HCT116 (cell line): ENCODE measurements around the gene SMYD3. TPM values are rescaled to one million over a fixed set of nuclear protein-coding genes. Genes with fewer than 3 reads are reported as not detected.

Experiments
- ATAC-seq: fragments of 200-7000 bp; cut with Tn5 transposase; 2 replicates; pipeline ENCODE4 v1.9.1; 2020; ENCODE audit warnings: mild to moderate bottlenecking, moderate library complexity
- BruUV-seq: library from RNA; stranded (reverse); fragments of 400-500 nt; replicated peaks from 2 replicates; lab custom pipeline; 2021; lab: Mats Ljungman, UMichigan
- CTCF ChIA-PET: fragments of 300-600 bp; sonication (Branson Sonifier 250); formaldehyde crosslinking; loops from one replicate; lab custom pipeline; 2021; ENCODE audit warnings: antibody characterized with exemption; lab: Charles Lee
- POLR2A ChIA-PET: fragments of 300-600, 350-600 bp; sonication (Branson Sonifier 250); formaldehyde crosslinking; loops from one replicate; lab custom pipeline; 2021; ENCODE audit warnings: antibody characterized with exemption; lab: Charles Lee
- RAD21 ChIA-PET, 2 experiments: fragments of 300-600 bp; sonication (Branson Sonifier 250); formaldehyde crosslinking; loops; one replicate each; lab custom pipeline; 2023; ENCODE audit warnings: low total read pairs in 2 of 2; ENCODE audit not compliant: uncharacterized antibody in 2 of 2, unreplicated experiment in 2 of 2, low non-redundant PET in 1 of 2; lab: Charles Lee
- DNase-seq: peaks from one replicate; pipeline ENCODE4 v3.0.0-alpha.2; 2010; ENCODE audit warnings: low read depth, low spot score
- H2AFZ ChIP-seq: fragments of 200-600 bp; shearing (Covaris generic), sonication (generic); 2 replicates; pipeline ENCODE4 v1.6.1; 2017; ENCODE audit warnings: low read depth, mixed run types, mixed read lengths, antibody characterized with exemption, low read length; ENCODE audit not compliant: poor library complexity, severe bottlenecking
- H3K27ac ChIP-seq: 2 replicates; pipeline ENCODE4 v1.5.1; 2012; ENCODE audit warnings: low read depth, low read length
- H3K27me3 ChIP-seq: fragments of 200-600 bp; sonication (generic); 2 replicates; pipeline ENCODE4 v1.6.1; 2016; ENCODE audit warnings: mixed run types, low read length, mixed read lengths; ENCODE audit not compliant: insufficient read depth
- H3K36me3 ChIP-seq, 2 experiments: fragments of 200-500 bp in 1 of 2; fragments of 200-600 bp in 1 of 2; sonication (Bioruptor generic) in 1 of 2; sonication (generic) in 1 of 2; 2 replicates each; pipeline versions ENCODE4 v1.5.1 to v1.6.1; 2014 to 2016; ENCODE audit warnings: low read length in 2 of 2, inconsistent platforms in 1 of 2, mixed read lengths in 1 of 2, mixed run types in 1 of 2; ENCODE audit not compliant: insufficient read depth in 2 of 2, control insufficient read depth in 1 of 2
- H3K4me1 ChIP-seq, 2 experiments: fragments of 200-600 bp in 1 of 2; sonication (generic) in 1 of 2; 2 replicates each; pipeline versions ENCODE4 v1.5.1 to v1.6.1; 2012 to 2017; ENCODE audit warnings: low read length in 2 of 2, inconsistent platforms in 1 of 2, mild to moderate bottlenecking in 1 of 2, mixed read lengths in 1 of 2, mixed run types in 1 of 2, moderate library complexity in 1 of 2; ENCODE audit not compliant: insufficient read depth in 2 of 2, control insufficient read depth in 1 of 2
- H3K4me2 ChIP-seq: fragments of 200-600 bp; sonication (generic); 2 replicates; pipeline ENCODE4 v1.6.1; 2017; ENCODE audit warnings: mixed run types, low read length, mixed read lengths
- H3K4me3 ChIP-seq, 2 experiments: fragments of 200-600 bp in 1 of 2; sonication (generic) in 1 of 2; replicated peaks in 1 of 2; 2 replicates each; pipeline ENCODE4 v1.5.1; 2011 to 2016; ENCODE audit warnings: low read length in 2 of 2, control low read depth in 1 of 2, low read depth in 1 of 2, mild to moderate bottlenecking in 1 of 2, mixed read lengths in 1 of 2, mixed run types in 1 of 2
- H3K79me2 ChIP-seq: fragments of 200-600 bp; sonication (generic); 2 replicates; pipeline ENCODE4 v1.6.1; 2017; ENCODE audit warnings: mild to moderate bottlenecking, mixed run types, low read length, moderate library complexity, mixed read lengths; ENCODE audit not compliant: insufficient read depth
- H3K9ac ChIP-seq: fragments of 200-600 bp; sonication (generic); 2 replicates; pipeline ENCODE4 v1.6.1; 2016; ENCODE audit warnings: low read length, mixed read lengths
- H3K9me2 ChIP-seq: fragments of 200-600 bp; sonication (generic), shearing (Covaris generic); 2 replicates; pipeline ENCODE4 v1.6.1; 2017; ENCODE audit warnings: mixed run types, mild to moderate bottlenecking, moderate library complexity; ENCODE audit not compliant: insufficient read depth
- H3K9me3 ChIP-seq, 2 experiments: fragments of 200-500 bp in 1 of 2; fragments of 200-600 bp in 1 of 2; sonication (Bioruptor generic) in 1 of 2; sonication (generic) in 1 of 2; 2 replicates each; pipeline ENCODE4 v1.6.1; 2014 to 2017; ENCODE audit warnings: low read length in 2 of 2, mixed read lengths in 2 of 2, inconsistent platforms in 1 of 2, low read depth in 1 of 2, mild to moderate bottlenecking in 1 of 2, mixed run types in 1 of 2, moderate library complexity in 1 of 2; ENCODE audit not compliant: control insufficient read depth in 1 of 2, insufficient read depth in 1 of 2
- H4K20me1 ChIP-seq: fragments of 200-600 bp; sonication (generic), shearing (Covaris generic); 2 replicates; pipeline ENCODE4 v1.6.1; 2017; ENCODE audit warnings: mixed run types, mild to moderate bottlenecking, moderate library complexity; ENCODE audit not compliant: insufficient read depth
- CBX3 ChIP-seq: IDR thresholded peaks from 2 replicates; pipeline ENCODE4 v1.6.1; 2012; ENCODE audit warnings: low read depth
- CTCF ChIP-seq, 3 experiments: fragments of 200-600 bp in 1 of 3; sonication (generic) in 1 of 3; IDR thresholded peaks in 2 of 3; conservative IDR thresholded peaks in 1 of 3; 2 replicates each; pipeline ENCODE4 v1.5.1; 2012 to 2017; ENCODE audit warnings: low read depth in 2 of 3, low read length in 2 of 3, antibody characterized with exemption in 1 of 3, borderline replicate concordance in 1 of 3, control low read depth in 1 of 3, mild to moderate bottlenecking in 1 of 3, mixed read lengths in 1 of 3, mixed run types in 1 of 3, moderate library complexity in 1 of 3; ENCODE audit not compliant: insufficient read depth in 1 of 3
- EGR1 ChIP-seq: IDR thresholded peaks from 2 replicates; pipeline ENCODE4 v1.6.1; 2012; ENCODE audit warnings: low read depth
- EZH2 ChIP-seq: fragments of 200-600 bp; sonication (generic); IDR thresholded peaks from 2 replicates; pipeline ENCODE4 v1.6.1; 2017; ENCODE audit warnings: antibody characterized with exemption, mixed run types
- FOSL1 ChIP-seq: IDR thresholded peaks from 2 replicates; pipeline ENCODE4 v1.6.1; 2012; ENCODE audit warnings: low read depth
- JUND ChIP-seq: IDR thresholded peaks from 2 replicates; pipeline ENCODE4 v1.6.1; 2012
- POLR2A ChIP-seq: IDR thresholded peaks from 2 replicates; pipeline ENCODE4 v1.7.0; 2011; ENCODE audit warnings: borderline replicate concordance; ENCODE audit not compliant: insufficient read depth, insufficient read length; ENCODE audit errors: extremely low read depth
- POLR2AphosphoS5 ChIP-seq: IDR thresholded peaks from 2 replicates; pipeline ENCODE4 v1.6.1; 2011; ENCODE audit warnings: mild to moderate bottlenecking, low read depth, low read length, moderate library complexity
- REST ChIP-seq: IDR thresholded peaks from 2 replicates; pipeline ENCODE4 v1.6.1; 2012; ENCODE audit warnings: low read depth
- SIN3A ChIP-seq: IDR thresholded peaks from 2 replicates; pipeline ENCODE4 v1.6.1; 2012; ENCODE audit warnings: low read depth
- SP1 ChIP-seq: IDR thresholded peaks from 2 replicates; pipeline ENCODE4 v1.6.1; 2012; ENCODE audit warnings: low read depth
- SRF ChIP-seq: IDR thresholded peaks from 2 replicates; pipeline ENCODE4 v1.6.1; 2012; ENCODE audit warnings: low read depth
- TCF7L2 ChIP-seq: IDR thresholded peaks from 2 replicates; pipeline ENCODE4 v1.7.0; 2011; ENCODE audit warnings: borderline replicate concordance, inconsistent platforms; ENCODE audit not compliant: insufficient read depth, insufficient read length; ENCODE audit errors: extremely low read depth
- YY1 ChIP-seq: IDR thresholded peaks from 2 replicates; pipeline ENCODE4 v1.6.1; 2011; ENCODE audit warnings: low read length, low read depth, moderate library complexity, mild to moderate bottlenecking; ENCODE audit not compliant: insufficient replicate concordance; ENCODE audit errors: extremely low read depth
- ZFX ChIP-seq: fragments of 450-650 bp; IDR thresholded peaks from 2 replicates; pipeline ENCODE4 v1.6.1; 2017
- intact Hi-C: fragments of 100-400 bp; cut with micrococcal nuclease; formaldehyde crosslinking; loops from 2 replicates; pipeline ENCODE4 v1.10.0; 2022
- total RNA-seq: library from RNA; stranded (reverse); gene quantifications from one replicate; pipeline ENCODE4 v1.2.1, GENCODE V29; 2021; ENCODE audit not compliant: unreplicated experiment
- TF ChIP-seq, protein P1 (sequence below): IDR thresholded peaks from 2 replicates; pipeline ENCODE4 v1.6.1; 2011; ENCODE audit warnings: mild to moderate bottlenecking, low read length, moderate library complexity; ENCODE audit not compliant: insufficient replicate concordance; ENCODE audit errors: extremely low read depth
- TF ChIP-seq, protein P2 (sequence below): IDR thresholded peaks from 2 replicates; pipeline ENCODE4 v1.6.1; 2012

Gene SMYD3
- total RNA-seq, 1 experiment from 2014 or later: 33.6 TPM

DNA sequence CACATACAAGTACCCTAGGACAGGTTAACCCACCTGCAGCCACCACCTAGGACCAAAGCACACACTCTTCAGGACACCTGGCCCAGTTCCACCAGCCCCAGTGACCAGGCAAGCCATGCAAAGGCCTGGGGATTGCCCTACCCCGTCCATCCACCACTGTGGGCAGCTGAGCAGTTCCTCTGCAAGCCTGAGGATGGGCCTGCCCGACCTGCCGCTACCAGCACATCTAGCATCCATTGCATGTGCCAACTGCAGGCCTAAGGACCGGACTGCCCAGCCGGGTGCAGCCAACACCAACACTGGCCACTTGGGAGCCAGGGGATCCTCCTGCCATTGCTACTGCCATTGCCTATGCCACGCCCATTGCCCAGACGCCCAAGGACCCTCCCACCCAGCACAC is 558.3 kb downstream of the SMYD3 start:
- H3K36me3 ChIP-seq: no peaks in the 10 kb centered on the region
- H2AFZ ChIP-seq: no peak overlapping the region
- no peaks in the 10 kb centered on the region for H4K20me1 ChIP-seq
- no peaks in the 10 kb centered on the region for H3K9me3 ChIP-seq
- POLR2A ChIA-PET: no interaction called here
- H3K4me3 ChIP-seq: no peak overlapping the region
- no peaks in the 10 kb centered on the region for H3K79me2 ChIP-seq
- no peak overlapping the region for H3K4me2 ChIP-seq
- intact Hi-C loops: no loop called here
- H3K27ac ChIP-seq: no peak overlapping the region
- BruUV-seq: no TSS peak
- no peak overlapping the region for H3K9ac ChIP-seq
- TF ChIP-seq POLR2A (no peak), EZH2 (no peak), JUND (no peak), POLR2AphosphoS5 (no peak), CTCF (IDR thresholded peaks at IDR 0.05 in 2 of 3, conservative IDR thresholded peaks at IDR 0.05 in 1 of 3; ENCODE audit: borderline replicate concordance in 1 of 3, insufficient read depth in 1 of 3, low read depth in 2 of 3, low read length in 2 of 3) (no peak), ZFX (no peak), SP1 (no peak), REST (no peak), CBX3 (no peak), FOSL1 (no peak), YY1 (no peak), TCF7L2 (no peak), SRF (no peak), EGR1 (no peak), SIN3A (no peak)
- TF ChIP-seq, protein P1, sequence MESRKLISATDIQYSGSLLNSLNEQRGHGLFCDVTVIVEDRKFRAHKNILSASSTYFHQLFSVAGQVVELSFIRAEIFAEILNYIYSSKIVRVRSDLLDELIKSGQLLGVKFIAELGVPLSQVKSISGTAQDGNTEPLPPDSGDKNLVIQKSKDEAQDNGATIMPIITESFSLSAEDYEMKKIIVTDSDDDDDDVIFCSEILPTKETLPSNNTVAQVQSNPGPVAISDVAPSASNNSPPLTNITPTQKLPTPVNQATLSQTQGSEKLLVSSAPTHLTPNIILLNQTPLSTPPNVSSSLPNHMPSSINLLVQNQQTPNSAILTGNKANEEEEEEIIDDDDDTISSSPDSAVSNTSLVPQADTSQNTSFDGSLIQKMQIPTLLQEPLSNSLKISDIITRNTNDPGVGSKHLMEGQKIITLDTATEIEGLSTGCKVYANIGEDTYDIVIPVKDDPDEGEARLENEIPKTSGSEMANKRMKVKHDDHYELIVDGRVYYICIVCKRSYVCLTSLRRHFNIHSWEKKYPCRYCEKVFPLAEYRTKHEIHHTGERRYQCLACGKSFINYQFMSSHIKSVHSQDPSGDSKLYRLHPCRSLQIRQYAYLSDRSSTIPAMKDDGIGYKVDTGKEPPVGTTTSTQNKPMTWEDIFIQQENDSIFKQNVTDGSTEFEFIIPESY: no peak
- TF ChIP-seq, protein P2, sequence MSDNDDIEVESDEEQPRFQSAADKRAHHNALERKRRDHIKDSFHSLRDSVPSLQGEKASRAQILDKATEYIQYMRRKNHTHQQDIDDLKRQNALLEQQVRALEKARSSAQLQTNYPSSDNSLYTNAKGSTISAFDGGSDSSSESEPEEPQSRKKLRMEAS: no peak
- TF ChIP-seq, all 23 proteins: peak for 0
- RAD21 ChIA-PET: no interaction called here
- Histone ChIP-seq H3K9me2 (no peaks in the 10 kb centered on the region), H3K27me3 (no peaks in the 10 kb centered on the region), H3K4me1 (no peaks in the 10 kb centered on the region)
- DNase-seq (no peak), ATAC-seq (no peak)
- CTCF ChIA-PET: no interaction called here
